Psoas muscle (tissue), 8 donors: ENCODE data around the gene PCDHGA4. TPM values are rescaled to one million over a fixed set of nuclear protein-coding genes. Genes with fewer than 3 reads are reported as not detected.
"Not testable (repeated sequence)": the region's sequence is repeated elsewhere in the genome, so short reads cannot be mapped to it uniquely, and the experiment has no call there.

Source experiments
- ATAC-seq, 4 donors: fragments of 200-7000 bp; cut with Tn5 transposase; one replicate each; pipeline ENCODE4 v1.9.1; 2020; ENCODE audit warnings: moderate library complexity in 3 of 4, mild to moderate bottlenecking in 2 of 4
- DNase-seq, 2 donors: peaks; one replicate each; pipeline ENCODE4 v3.0.0-alpha.2; 2020
- H3K27ac ChIP-seq: fragments of 200-600 bp; one replicate; pipeline ENCODE4 v1.8.0; 2022
- H3K27me3 ChIP-seq, 3 donors: fragments of 200-600 bp in 1 of 3; one replicate each; pipeline versions ENCODE4 v1.6.1 to v1.8.0; 2013 to 2022; ENCODE audit warnings: low read length in 2 of 3, mild to moderate bottlenecking in 2 of 3, moderate library complexity in 1 of 3; ENCODE audit not compliant: insufficient read depth in 3 of 3
- H3K36me3 ChIP-seq, 2 donors: fragments of 200-600 bp in 1 of 2; one replicate each; pipeline versions ENCODE4 v1.6.1 to v1.8.0; 2013 to 2022; ENCODE audit warnings: low read depth in 1 of 2, mild to moderate bottlenecking in 1 of 2, moderate library complexity in 1 of 2; ENCODE audit not compliant: insufficient read depth in 1 of 2
- H3K4me1 ChIP-seq: fragments of 200-600 bp; one replicate; pipeline ENCODE4 v1.8.0; 2022
- H3K4me3 ChIP-seq: fragments of 200-600 bp; one replicate; pipeline ENCODE4 v1.8.0; 2022; ENCODE audit warnings: mild to moderate bottlenecking
- H3K9me3 ChIP-seq: fragments of 200-600 bp; one replicate; pipeline ENCODE4 v1.8.0; 2022
- WGBS, 3 donors: extraction: QIAGEN DNeasy Blood & Tissue Kit; methylation state at CpG; one replicate each; pipeline versions ENCODE4 v1.1.6 to v1.1.7; 2013; 5-methylcytosine and 5-hydroxymethylcytosine counted together
- intact Hi-C, 2 donors: fragments of 100-400 bp; cut with DNase I; formaldehyde crosslinking; loops; one replicate each; pipeline versions ENCODE4 v1.11.0 to v1.14.2; 2022
- polyA plus RNA-seq, 3 donors: library from polyadenylated mRNA; stranded (reverse); fragments of 200-250 nt; gene quantifications; one replicate each; pipeline ENCODE4 v1.2.3, GENCODE V29; 2013
- total RNA-seq, 4 donors: library from RNA; stranded (reverse); fragmentation: NEBNext Ultra II Directional in 2 of 4; extraction: Animal tissue kit (Norgen Biotek cat#: 25700) in 2 of 4; gene quantifications; one replicate each; pipeline versions ENCODE4 v1.2.1 to v1.2.4, GENCODE V29; 2021 to 2023
- TF ChIP-seq, protein P1 (sequence below): fragments of 200-600 bp; IDR thresholded peaks from one replicate; pipeline ENCODE4 v1.8.0; 2022; ENCODE audit warnings: antibody characterized with exemption
- donor health status: healthy with polysubstance abuse.
- donor health status: DM: no; HTN: no; CAD: no; lungs with moderate emphysema.
- donor health status: Bipolar disorder and iron deficiency.
- donor health status: healthy.
- donor health status: DM: yes; HTN: yes; CAD: no.
- donor health status: DM: no; HTN: no; CAD: no.
- donor health status: DM: no; HTN: no; CAD: no.
- donor health status: DM: yes; HTN: yes; CAD: no.

The PCDHGA4 gene
- total and polyA plus RNA-seq, 7 donors = 0.14 to 2.4 (median 0.84) TPM

DNA sequence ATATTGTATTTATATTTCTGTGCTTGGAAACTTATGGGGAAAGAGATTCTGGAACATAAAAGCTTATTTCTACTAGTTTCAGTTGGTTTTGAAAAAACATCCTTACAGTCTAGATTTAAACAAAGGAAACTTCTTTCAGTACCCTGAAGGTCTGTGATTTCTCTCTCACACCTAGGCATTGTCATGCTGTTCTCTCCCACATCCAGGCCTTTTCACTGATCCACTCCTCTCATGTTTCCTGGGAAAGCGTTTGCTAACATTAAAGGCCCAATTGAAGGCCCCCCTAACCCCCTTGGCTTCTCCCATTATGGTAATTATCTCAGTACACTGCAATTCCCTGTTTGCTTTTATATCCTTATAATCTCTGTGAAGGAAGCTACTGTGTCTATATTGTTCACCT is 12.0 kb upstream of the PCDHGA4 start:
- Histone ChIP-seq H3K27ac (no peak overlapping the region), H3K9me3 (peaks cover 23% of the 10 kb centered on the region), H3K27me3 (peaks cover 0 to 28% (median 18%) of the 10 kb centered on the region in 3 donors), H3K36me3 (no peaks in the 10 kb centered on the region), H3K4me3 (no peak overlapping the region), H3K4me1 (no peaks in the 10 kb centered on the region)
- TF ChIP-seq, protein P1, sequence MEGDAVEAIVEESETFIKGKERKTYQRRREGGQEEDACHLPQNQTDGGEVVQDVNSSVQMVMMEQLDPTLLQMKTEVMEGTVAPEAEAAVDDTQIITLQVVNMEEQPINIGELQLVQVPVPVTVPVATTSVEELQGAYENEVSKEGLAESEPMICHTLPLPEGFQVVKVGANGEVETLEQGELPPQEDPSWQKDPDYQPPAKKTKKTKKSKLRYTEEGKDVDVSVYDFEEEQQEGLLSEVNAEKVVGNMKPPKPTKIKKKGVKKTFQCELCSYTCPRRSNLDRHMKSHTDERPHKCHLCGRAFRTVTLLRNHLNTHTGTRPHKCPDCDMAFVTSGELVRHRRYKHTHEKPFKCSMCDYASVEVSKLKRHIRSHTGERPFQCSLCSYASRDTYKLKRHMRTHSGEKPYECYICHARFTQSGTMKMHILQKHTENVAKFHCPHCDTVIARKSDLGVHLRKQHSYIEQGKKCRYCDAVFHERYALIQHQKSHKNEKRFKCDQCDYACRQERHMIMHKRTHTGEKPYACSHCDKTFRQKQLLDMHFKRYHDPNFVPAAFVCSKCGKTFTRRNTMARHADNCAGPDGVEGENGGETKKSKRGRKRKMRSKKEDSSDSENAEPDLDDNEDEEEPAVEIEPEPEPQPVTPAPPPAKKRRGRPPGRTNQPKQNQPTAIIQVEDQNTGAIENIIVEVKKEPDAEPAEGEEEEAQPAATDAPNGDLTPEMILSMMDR = no peak
- intact Hi-C loops = no loop called here
- 13 to 19% (median 18%) methylated on average over 1 of the region's 1 CpG for WGBS, 3 donors
- ATAC-seq (no peak), DNase-seq (no peak)

DNA sequence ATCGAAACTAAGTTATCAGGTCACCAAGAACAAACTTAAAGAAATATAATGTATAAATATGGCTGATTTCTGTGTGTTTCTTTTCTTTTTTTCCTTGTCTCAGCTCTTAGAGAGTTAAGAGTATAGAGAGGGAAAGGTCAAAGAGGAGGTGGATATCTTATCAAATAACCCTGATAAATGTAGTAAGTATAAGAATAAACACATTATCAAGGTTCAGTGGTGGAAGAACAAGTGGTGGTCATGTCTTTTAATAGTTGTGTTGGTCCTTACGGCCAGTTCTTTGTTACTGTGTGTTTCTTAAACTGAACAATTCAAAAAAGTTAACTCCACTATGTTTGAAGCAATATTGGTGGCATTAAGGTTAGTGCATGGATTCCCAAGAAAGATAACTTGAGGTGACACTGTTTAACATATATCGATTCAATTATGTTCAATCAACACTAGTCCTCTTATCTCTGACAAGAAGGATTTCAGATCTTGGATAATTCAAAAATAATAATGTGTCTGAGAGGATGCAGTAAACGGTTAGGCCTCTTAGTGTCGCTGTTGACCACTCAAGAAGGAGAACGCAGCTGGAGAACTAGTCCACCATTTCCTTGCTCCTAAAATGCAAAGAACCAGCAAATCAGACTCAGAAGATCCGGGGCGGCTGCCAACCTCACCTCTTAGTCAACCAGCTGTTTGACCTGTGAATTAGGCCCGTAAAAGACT is 11.4 kb upstream of the PCDHGA4 start, which contains the start of gene PCDHGA3:
TSS of gene PCDHGA3 (plus strand) at position 588 of the 711 bp plus-strand sequence. CDS start 205 bp downstream, outside the sequence.
- peak; percentile 68 to 84 (median 79) for ATAC-seq
- no peak for DNase-seq

DNA sequence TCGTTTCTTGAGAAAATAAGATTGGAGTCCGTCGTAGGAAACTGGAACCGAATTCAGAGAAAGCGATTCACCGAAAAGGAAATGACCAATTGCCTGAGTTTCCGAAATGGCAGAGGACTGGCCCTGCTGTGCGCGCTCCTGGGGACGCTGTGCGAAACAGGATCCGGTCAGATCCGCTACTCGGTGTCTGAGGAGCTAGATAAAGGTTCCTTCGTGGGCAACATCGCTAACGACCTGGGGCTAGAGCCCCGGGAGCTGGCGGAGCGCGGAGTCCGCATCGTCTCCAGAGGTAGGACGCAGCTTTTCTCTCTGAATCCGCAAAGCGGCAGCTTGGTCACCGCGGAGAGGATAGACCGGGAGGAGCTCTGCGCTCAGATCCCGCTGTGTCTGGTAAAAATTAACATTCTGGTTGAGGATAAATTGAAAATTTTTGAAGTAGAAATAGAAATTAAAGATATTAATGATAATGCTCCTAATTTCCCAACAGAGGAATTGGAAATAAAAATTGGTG is 10.8 kb upstream of the PCDHGA4 start:
- Histone ChIP-seq H3K9me3 (peaks cover 17% of the 10 kb centered on the region), H3K27ac (peak overlapping the region; percentile 50), H3K27me3 (peaks cover 0 to 24% (median 14%) of the 10 kb centered on the region in 3 donors), H3K4me1 (no peaks in the 10 kb centered on the region), H3K4me3 (peak overlapping the region; percentile 56), H3K36me3 (no peaks in the 10 kb centered on the region)
- intact Hi-C loops = no loop called here
- no peak for DNase-seq
- TF ChIP-seq, protein P1 = no peak
- ATAC-seq = peak; percentile 46 to 70 (median 59)
- WGBS, 3 donors = 23 to 28% (median 24%) methylated on average over 31 of the region's 31 CpGs

More for the DNA sequence above, 11.4 kb upstream of the PCDHGA4 start, which contains the start of gene PCDHGA3:
- TF ChIP-seq, protein P1 = peak; percentile 41
- Histone ChIP-seq H3K27me3 (peaks cover 0 to 28% (median 18%) of the 10 kb centered on the region in 3 donors), H3K27ac (peak within 1 kb of the TSS; percentile 50), H3K4me1 (no peaks in the 10 kb centered on the region), H3K9me3 (peaks cover 23% of the 10 kb centered on the region), H3K4me3 (peak within 1 kb of the TSS; percentile 56), H3K36me3 (no peaks in the 10 kb centered on the region)
- 25% methylated on average over 9 of the region's 9 CpGs for WGBS, 3 donors
- intact Hi-C loops = no loop called here

DNA sequence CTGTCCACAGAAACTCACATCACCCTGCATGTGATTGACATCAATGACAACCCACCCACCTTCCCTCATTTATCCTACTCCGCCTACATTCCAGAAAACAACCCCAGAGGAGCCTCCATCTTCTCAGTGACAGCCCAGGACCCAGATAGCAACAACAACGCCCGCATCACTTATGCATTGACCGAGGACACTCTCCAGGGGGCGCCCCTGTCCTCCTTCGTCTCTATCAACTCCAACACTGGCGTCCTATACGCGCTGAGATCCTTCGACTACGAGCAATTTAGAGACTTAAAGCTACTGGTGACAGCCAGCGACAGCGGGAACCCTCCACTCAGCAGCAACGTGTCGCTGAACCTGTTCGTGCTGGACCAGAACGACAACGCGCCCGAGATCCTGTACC is 9.5 kb upstream of the PCDHGA4 start:
- Histone ChIP-seq H3K4me1 (no peaks in the 10 kb centered on the region), H3K27ac (no peak overlapping the region), H3K9me3 (peaks cover 8% of the 10 kb centered on the region), H3K27me3 (peaks cover 0 to 23% (median 9%) of the 10 kb centered on the region in 3 donors), H3K36me3 (no peaks in the 10 kb centered on the region), H3K4me3 (no peak overlapping the region)
- no peak for ATAC-seq
- WGBS, 3 donors = 36 to 43% (median 36%) methylated on average over 20 of the region's 20 CpGs
- TF ChIP-seq, protein P1 = no peak
- intact Hi-C loops = no loop called here
- DNase-seq = no peak

DNA sequence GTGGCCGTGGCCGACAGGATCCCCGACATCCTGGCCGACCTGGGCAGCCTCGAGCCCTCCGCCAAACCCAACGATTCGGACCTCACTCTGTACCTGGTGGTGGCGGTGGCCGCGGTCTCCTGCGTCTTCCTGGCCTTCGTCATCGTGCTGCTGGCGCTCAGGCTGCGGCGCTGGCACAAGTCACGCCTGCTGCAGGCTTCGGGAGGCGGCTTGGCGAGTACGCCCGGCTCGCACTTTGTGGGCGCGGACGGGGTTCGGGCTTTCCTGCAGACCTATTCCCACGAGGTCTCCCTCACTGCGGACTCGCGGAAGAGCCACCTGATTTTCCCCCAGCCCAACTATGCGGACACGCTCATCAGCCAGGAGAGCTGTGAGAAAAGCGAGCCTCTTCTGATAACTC is 8.8 kb upstream of the PCDHGA4 start:
- H3K4me1 ChIP-seq, H3K27ac ChIP-seq, ATAC-seq, intact Hi-C loops, H3K4me3 ChIP-seq, H3K36me3 ChIP-seq, H3K9me3 ChIP-seq: not testable (repeated sequence)
- H3K27me3 ChIP-seq = peaks cover 0 to 26% (median 9%) of the 10 kb centered on the region in 3 donors
- 35 to 53% (median 49%) methylated on average over 21 to 27 of the region's 35 CpGs for WGBS, 3 donors
- peak in 1 of 2 donors; percentile 36 for DNase-seq
